GM18951 (cell line): ENCODE data around the gene LTB4R2.

Source experiments
- POLR2A ChIP-seq: IDR thresholded peaks from 4 replicates; pipeline ENCODE4 v1.6.1; 2011; ENCODE audit warnings: mild to moderate bottlenecking; ENCODE audit not compliant: insufficient read length, insufficient read depth; ENCODE audit errors: extremely low read depth
- in situ Hi-C: fragments of 300-500 bp; cut with MboI; formaldehyde crosslinking; loops from one replicate; pipeline ENCODE4 v1.12.0; 2022; ENCODE audit warnings: low sequenced_read_pairs, mixed read lengths, inconsistent platforms; ENCODE audit not compliant: unreplicated experiment

Gene LTB4R2

GRCh38 chr14:24280797-24281460 is 29.0 kb upstream of the LTB4R2 start:
- in situ Hi-C loops: no loop called here
- TF ChIP-seq POLR2A: no peak

- in situ Hi-C loops: no loop called here
- no peak for TF ChIP-seq POLR2A
Measured at GRCh38 chr14:24281636-24282035, 28.3 kb upstream of the LTB4R2 start.

- TF ChIP-seq POLR2A: no peak
- in situ Hi-C loops: no loop called here
Measured at GRCh38 chr14:24282736-24283135, 27.2 kb upstream of the LTB4R2 start.

GRCh38 chr14:24283796-24284460 is 26.0 kb upstream of the LTB4R2 start:
- in situ Hi-C loops: no loop called here
- no peak for TF ChIP-seq POLR2A

- in situ Hi-C loops: no loop called here
- TF ChIP-seq POLR2A: no peak
Measured at GRCh38 chr14:24284501-24285035, 25.4 kb upstream of the LTB4R2 start.

GRCh38 chr14:24285351-24285750 is 24.6 kb upstream of the LTB4R2 start:
- in situ Hi-C loops: no loop called here
- no peak for TF ChIP-seq POLR2A

GRCh38 chr14:24286996-24287395 is 22.9 kb upstream of the LTB4R2 start:
- TF ChIP-seq POLR2A: no peak
- in situ Hi-C loops: no loop called here

- in situ Hi-C loops: no loop called here
- no peak for TF ChIP-seq POLR2A
Measured at GRCh38 chr14:24289649-24290280, 20.2 kb upstream of the LTB4R2 start.

DNA sequence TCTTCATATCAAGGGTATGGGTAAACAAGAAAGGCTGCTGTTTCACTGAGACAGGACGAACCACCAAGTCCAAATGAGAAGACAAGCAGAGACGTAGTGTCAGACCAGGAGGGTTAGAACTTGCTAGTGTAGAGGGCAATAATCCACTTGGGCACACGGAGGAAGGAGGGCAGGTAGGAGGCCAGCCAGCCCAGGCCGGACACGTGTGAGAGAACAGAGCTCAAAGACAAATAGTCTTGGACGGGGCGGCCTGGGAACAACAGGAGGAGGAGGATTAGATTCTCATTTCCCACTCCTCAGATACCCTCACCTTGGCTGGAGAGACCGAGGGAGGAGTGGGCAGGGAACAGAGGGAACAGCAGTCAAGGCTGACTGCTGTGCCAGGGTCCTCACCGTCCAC is 19.2 kb upstream of the LTB4R2 start:
- in situ Hi-C loops: no loop called here
- TF ChIP-seq POLR2A: no peak

GRCh38 chr14:24291446-24292117 is 18.4 kb upstream of the LTB4R2 start:
- in situ Hi-C loops: no loop called here
- no peak for TF ChIP-seq POLR2A

GRCh38 chr14:24292118-24292807 is 17.7 kb upstream of the LTB4R2 start:
- TF ChIP-seq POLR2A: no peak
- in situ Hi-C loops: no loop called here

GRCh38 chr14:24293525-24293924 is 16.4 kb upstream of the LTB4R2 start:
- in situ Hi-C loops: no loop called here
- TF ChIP-seq POLR2A: no peak
